SIG-M5 treated with dmso at 0.1 percent for 504 hours (cell line): ENCODE results near the gene LRFN5.
"Not testable (repeated sequence)": the region's sequence is repeated elsewhere in the genome, so short reads cannot be mapped to it uniquely, and the experiment has no call there.

ENCODE experiments used
- DNase-seq: peaks from one replicate; lab custom pipeline; 2025; ENCODE audit not compliant: unreplicated experiment; lab: John Stamatoyannopoulos, UW

The LRFN5 gene

DNA sequence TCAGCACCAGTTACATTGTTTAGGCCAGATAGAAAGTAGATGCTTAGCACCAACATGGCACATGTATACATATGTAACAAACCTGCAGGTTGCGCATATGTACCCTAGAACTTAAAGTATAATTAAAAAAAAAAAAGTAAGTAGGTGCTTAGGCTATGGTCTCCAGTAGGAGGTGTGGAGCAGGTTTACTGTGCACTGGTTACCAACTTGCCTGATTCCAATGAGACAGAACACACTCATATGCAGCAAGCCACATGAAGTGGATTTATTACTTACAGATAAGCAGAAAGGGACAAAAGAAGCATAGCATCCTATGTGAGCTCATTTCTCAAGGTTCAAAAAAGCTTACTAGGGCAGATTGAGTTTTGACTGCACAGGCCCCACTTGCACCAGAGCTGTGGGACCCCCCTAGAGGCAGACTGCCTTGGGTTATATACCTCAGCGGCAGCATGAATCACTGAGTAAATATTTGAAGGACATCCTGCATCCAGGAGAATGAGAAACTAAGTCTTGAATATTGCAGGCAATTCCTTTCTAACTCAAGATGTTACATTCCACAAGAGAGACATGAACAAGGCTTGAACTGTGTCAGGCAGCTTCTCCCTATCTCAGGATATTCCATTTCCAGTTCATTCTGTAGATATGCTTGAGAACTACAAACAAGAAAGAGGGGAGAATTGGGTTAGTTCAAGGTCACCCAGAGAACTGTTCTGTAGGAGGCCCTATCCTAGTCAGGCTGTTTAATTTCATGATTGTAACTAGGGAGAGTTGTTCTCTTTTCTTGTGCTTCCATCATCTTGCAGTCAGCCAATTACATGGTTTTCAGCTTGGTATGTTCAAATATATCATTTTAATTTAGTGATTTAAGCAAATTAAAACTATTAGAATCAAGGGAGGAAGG, 30.1 kb downstream of the LRFN5 start:
- no peak for DNase-seq

DNA sequence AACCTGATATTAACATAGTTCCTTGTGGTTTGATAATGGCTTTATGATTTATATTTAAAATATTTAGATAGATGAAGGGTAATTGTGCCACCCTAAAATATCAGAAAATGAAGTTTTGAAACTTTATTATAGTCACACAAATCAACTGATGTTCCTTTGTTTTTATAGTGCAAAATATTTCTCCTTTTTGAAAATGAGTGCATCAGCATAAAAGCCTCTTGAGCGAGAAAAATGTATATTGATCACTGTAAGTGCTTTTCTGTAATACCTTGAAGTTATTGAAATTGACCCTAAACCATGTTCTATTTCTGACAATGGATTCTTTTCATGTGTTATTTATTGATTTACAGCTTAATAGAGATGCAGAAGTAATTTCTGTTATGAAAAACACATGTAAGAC, 35.0 kb downstream of the LRFN5 start:
- DNase-seq: no peak

DNA sequence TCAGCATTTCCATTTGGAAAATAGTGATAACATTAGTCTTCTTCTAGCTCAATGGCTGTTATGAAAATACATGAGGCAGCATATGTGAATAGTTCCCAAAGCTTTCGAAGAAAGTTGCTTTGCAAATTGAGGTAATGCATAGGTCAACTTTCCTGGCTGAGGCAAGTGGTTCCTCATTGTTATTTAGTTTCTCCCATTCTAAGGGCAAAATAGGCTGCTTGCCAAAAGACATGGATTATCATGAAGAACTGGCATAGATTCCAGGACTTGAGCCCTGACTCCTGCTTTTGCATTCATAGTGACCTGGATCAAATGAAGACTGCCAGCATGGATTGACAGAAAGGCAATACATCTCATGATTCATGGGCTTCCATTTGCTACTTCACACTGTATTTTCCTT, 35.7 kb downstream of the LRFN5 start:
- DNase-seq: no peak

DNA sequence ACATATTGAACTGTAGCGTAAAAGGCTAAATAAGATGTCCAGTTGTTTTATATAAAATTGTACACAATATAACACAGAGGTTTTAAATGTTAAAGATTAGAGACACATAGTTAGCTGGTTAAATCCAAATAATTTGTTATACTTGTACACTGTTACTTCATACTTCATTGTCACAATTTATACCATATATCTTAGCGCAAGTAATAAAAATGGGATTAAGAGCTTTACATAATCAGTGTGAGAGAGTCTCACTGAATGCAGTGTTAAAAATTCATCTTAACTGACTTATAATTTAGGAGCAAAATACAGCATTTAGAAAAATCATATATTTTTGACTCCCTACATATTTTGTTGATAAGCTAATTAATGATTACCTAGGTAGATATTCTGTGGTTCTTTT, 36.1 kb downstream of the LRFN5 start:
- no peak for DNase-seq

DNA sequence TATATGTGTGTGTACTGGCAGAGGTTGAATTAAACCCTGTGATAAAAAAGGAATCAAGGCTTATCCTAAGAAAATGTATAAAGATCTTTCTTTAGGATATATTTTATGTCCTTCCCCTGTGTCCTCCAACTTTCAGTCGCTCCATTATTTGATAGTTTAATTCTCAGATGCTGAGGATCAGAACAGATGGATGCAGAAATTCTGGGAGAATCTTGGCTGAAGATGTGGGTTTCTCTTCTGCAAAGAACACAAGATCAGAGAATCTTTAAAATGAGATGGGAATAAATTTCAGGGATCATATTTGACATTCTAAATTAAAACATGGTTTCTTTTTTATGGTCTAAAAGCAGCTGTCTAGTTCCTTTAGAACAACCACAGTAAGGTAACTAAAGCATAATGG, 37.9 kb downstream of the LRFN5 start:
- no peak for DNase-seq

DNA sequence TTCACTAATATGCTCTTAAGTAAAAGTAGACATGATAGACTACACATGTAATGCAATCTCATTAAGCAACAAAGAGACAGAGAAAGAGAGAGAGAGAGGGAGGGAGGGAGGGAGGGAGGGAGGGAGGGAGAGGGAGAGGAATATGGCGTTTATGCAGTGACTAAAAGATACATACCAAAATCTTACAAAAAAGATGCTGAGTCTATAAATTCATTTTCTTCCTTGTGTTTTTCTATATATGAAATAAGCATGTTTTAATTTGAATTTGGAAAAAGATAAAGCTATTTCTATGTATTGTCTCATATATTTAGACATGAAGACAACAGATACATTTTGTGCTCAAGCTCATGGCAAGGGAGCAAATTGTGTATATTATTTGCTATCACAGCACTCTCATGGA, 44.1 kb downstream of the LRFN5 start:
- no peak for DNase-seq

DNA sequence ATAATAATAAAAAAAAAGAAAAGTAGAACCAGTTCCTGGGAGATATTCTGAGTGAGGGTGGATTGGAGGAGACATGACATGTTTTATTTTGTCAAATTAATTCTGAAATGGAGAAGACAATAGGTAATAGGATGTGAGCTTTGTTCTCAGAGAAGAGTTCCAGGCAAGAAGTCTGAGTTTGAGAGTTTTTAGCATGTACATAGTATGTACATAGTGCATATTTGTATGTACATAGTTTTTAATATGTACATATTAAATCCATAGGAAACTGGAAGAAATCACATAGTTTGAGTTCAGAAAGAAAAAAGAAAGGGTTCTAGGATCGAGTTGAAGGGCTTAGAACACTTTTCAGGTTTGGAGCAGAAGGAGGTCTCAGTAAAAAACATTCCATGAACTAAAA, 47.5 kb downstream of the LRFN5 start:
- no peak for DNase-seq

DNA sequence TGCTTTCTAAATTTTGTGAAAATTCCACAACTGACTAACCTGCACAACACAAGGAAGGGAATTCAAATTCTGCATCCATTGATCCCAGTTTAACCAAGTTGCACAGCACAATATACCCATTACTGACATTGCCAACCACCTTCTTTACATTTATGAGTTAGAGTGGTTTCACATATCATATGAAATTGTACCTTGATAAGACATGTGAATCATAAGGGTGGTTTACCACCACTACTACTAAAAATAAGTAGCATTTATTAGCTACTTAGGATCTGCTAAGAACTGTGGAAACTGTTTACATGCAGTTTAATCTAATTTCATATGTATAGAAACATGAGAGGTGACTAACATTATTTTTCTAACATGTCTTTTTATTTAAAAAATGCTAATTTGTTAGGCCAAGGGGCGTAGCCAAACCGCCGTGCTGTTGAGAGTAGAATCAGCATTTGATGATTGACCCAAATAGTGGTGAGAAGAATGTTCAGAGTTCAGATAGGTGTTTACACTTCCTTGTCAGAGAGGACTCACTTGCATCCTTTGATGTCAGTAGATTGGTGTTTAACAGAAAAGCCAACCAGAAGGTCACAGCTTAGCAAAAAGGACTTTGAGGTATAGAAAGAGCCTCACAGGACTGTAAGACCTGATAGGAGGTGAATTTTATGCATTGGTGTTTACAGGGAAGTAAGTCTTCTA, 56.2 kb downstream of the LRFN5 start:
- DNase-seq: no peak

DNA sequence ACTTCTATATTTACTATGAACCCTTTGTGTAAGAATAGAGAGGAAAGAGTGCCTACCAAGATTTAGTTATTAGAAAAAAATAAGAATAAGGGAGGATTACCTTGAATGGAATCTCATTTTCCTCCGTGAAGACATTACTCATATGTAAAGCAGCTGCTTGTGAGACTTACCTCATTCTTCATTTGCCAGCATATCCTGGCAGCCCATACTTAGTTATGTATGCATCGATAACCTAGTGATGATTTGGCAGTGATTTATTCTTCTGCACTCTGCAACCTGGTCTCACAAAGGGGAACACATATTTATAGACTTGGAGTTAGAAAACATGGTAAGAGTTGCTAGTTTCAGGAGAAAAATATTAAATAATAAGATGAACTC, 56.8 kb downstream of the LRFN5 start:
- no peak for DNase-seq

DNA sequence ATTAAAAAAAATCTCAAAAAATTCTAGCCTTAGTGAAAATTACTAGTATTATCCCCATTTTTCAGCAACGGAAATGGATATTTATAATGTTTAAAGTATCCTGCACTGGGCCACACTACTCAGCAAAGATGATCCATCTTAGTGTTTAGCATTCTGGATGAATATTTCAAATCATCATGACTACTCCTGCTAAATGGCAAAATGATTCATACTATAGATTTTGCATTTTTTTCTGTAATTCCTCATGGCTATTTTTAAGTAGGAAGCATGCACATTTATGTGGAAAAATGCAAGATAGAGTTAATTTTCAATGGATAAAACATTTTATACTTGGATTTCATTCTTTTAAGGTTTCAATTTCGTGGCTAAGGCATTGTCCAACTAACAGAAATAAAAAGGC, 59.6 kb downstream of the LRFN5 start:
- no peak for DNase-seq

DNA sequence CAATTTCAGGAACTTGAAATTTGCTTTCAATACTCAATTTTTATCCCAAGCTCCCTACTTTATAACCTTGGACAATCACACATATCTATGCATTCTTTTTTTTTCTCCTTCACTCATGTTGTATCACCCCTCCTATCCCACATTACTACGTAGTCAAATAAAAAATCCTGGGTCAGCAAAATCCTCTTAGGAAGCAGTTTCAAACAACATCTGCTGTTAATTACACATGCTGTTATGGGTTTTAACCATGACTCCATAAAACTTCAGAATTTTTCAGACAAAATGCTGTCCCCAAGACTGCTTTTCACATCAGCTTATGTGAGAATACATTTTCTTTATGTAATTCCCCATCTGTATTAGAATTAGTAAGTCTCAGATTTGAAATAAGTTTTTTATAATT, 61.7 kb downstream of the LRFN5 start:
- DNase-seq: no peak

DNA sequence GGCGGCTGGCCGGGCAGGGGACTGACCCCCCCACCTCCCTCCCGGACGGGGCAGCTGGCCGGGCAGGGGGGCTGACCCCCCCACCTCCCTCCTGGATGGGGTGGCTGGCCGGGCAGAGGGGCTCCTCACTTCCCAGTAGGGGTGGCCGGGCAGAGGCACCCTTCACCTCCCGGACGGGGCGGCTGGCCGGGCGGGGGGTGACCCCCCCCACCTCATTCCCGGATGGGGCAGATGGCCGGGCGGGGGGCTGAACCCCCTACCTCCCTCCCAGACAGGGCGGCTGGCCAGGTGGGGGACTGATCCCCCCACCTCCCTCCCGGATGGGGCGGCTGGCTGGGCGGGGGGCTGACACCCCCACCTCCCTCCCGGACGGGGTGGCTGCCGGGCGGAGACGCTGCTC, 66.9 kb downstream of the LRFN5 start:
- DNase-seq: not testable (repeated sequence)

DNA sequence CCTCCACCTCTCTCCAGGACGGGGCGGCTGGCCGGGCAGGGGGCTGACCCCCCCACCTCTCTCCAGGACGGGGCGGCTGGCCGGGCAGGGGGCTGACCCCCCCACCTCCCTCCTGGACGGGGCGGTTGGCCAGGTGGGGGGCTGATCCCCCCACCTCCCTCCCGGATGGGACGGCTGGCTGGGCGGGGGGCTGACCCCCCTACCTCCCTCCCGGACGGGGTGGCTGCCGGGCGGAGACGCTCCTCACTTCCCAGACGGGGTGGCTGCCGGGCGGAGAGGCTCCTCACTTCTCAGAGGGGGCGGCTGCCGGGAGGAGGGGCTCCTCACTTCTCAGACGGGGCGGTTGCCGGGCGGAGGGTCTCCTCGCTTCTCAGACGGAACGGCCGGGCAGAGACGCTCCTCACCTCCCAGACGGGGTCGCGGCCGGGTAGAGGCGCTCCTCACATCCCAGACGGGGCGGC, 67.9 kb downstream of the LRFN5 start:
- DNase-seq: not testable (repeated sequence)

DNA sequence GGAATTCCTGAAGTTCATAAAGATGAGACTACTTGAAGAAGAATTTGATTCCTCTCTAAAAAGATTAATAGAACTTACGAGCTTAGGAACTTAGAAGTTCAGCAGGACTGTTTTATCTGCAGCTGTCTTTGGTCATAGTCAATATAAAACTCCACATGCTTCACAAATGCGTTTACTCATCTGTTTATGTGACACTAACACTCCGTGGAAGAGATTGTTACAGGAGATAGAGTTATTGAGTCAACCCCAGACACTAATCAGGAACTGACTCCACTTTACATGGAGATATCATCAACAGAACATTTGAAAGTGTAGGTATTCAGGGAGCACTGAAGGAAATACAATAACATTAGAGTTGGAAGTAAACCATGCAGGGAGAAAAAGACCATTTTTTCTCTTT, 92.8 kb downstream of the LRFN5 start:
- no peak for DNase-seq

DNA sequence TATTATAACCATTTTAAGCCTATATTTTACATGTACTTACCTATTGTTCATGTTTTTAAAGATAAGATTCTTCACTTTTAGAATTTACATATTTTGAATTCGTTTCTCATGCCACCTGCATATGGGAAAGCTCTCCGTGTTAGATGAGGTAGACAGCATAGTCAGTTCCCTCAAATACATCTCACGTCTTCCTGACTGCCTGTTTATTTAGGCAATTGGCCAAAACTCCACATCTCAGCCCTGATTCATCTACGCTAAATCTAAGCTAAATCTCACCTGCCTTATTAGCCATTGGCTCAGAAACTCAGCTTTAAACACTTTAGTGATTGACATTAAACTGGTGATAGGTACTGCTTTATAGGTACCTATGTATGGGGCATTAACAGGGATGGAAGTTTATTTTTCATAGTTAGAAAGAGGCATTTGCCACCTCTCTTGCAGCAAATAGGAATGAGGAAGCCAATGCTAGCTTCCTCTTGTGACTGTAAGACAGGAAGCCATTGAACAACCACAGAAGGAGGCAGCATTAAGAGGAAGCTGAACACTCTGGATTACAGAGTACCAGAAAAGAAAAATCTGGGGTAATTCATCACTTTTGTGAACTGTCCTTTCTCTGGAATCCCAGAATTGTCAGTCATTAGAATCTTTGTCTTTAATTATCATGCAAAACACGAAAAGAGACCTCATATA, 111.9 kb downstream of the LRFN5 start:
- DNase-seq: peak; percentile 72

DNA sequence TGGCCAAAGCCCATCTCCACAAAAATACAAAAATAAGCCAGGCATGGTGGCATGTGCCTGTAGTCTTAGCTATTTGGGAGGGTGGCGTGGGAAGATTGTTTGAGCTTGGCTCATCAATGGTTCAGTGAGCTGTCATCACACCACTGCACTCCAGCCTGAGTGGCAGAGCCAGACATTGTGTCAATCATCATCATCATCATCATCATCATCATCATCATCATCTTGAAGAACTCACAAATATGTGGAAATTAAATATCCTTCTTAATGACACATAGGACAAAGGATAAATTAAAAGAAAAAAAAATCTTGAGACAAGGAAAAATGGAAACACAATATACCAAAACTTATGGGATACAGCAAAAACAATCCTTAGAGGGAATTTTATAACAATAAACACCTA, 132.5 kb downstream of the LRFN5 start:
- DNase-seq: no peak

DNA sequence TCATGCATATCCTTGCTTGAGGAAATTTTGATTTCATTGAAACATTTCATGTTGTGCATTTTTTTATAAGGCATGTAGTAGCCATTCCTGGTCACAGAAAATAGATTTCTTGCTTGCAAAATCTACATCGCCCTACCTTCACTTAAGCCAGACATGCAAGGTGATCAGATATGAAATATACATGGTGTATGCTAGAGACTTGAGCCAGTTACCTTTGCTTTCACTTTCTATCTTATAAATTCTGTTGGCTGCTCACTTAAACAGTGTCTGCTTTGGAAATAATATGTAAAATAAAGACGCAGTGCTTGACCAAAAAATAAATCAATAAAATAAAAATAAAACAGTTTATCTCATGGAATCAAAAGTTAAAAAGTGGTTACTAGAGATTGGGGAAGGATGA, 136.5 kb downstream of the LRFN5 start:
- no peak for DNase-seq

DNA sequence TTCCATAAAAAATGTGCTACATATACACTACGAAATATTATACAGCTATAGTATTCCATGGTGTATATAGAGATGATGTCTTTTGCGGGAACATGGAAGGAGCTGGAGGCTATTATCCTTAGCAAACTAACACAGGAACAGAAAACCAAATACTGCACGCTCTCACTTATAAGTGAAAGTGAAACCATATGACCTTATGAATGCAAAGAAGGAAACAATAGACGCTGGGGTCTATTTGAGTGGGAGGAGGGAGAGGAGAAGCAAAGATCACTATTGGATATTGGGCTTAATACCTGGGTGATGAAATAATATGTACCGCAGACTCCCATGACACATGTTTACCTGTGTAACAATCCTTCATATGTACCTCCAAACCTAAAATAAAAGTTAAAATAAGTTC, 142.8 kb downstream of the LRFN5 start:
- no peak for DNase-seq

DNA sequence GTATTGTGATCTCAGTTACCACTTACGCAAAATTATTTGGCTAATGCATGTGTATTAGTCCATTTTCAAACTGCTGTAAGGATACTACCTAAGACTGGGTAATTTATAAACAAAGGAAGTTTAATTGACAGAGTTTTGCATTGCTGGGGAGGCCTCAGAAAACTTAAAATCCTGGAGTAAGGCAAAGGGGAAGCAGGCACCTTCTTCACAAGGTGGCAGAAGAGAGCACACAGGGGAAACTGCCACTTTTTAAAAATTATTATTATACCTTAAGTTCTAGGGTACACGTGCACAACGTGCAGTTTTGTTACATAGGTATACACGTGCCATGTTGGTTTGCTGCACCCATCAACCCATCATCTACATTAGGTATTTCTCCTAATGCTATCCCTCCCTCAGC, 143.9 kb downstream of the LRFN5 start:
- DNase-seq: not testable (repeated sequence)

DNA sequence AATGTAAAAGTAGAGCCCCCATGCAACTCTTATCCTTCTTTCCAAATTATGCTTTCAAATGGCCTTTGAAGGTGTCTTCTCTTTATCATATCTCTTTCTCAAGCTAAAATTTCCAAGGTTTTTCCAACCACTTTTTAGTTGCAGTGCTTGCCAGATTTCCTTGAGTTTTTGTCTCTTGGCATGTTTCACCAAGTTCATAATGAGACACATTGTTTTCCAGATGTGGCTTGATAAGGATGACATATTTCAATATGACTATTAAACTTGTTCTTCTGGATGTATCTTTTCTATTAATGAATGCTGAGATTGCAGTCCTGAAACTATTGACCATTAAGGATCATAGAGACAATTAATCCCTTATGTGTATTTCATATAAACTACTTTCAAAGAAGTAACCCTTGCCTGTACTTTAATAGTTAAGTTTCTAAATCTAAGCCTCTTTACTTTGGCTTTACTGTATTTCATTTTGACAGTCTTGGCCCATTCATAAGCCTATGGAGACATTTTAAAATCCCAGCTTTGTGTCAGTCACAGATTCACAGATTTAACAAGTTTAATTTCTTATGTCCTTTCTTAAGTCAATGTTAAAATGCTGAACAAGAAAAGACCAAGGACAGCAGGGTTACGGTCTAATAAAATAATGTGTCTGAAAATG, 151.5 kb downstream of the LRFN5 start:
- DNase-seq: no peak

DNA sequence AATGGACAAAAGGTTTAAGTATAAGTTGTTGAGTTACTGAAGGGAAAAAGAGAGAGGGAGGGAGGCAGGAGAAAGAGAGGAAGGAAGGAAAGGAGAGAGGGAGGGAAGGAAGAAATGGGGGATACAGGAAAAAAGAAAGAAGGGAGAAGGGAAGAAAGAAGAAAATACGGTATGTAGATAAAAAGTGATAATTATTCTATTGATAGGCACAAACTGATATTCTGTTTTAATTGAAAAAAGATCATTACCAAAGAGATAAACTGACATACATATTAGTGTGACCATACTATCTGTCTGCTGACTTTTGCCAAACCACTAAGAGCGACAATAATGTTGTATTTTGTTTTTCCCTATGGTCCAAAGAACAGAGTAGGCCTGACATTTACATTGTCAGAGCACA, 154.5 kb downstream of the LRFN5 start:
- no peak for DNase-seq
